Activated CD8-positive, alpha-beta memory T cell treated with anti-CD3 and anti-CD28 coated beads for 24 hours (primary cell): ENCODE measurements around the gene GRID2.

ENCODE experiments used
- DNase-seq: peaks from one replicate; pipeline ENCODE4 v3.0.0-alpha.2; 2020

The GRID2 gene

GRCh38 chr4:93722446-93722845 lies 1418.7 kb downstream of the GRID2 start:
- DNase-seq: no peak

DNA sequence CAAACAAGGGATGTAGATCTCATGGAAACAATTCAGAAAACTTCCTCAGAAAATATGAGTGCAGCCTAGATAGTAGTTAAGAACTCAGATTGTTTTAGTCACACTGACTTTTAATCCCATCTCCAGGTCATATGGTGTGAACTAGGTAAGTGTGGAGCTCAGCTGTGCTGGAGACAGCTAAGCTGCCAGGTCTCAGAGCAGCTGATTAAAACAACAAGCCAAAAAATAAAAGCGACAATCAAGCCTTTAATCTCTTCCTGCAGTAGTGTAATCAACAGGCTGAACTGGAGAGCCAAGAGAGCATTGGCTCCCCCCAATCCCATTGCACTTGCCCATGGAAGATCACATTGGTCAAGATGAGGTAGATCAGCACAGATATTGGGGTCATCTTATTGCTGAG lies 1426.5 kb downstream of the GRID2 start:
- DNase-seq: no peak

GRCh38 chr4:93730760-93731159 lies 1427.0 kb downstream of the GRID2 start:
- DNase-seq: no peak

DNA sequence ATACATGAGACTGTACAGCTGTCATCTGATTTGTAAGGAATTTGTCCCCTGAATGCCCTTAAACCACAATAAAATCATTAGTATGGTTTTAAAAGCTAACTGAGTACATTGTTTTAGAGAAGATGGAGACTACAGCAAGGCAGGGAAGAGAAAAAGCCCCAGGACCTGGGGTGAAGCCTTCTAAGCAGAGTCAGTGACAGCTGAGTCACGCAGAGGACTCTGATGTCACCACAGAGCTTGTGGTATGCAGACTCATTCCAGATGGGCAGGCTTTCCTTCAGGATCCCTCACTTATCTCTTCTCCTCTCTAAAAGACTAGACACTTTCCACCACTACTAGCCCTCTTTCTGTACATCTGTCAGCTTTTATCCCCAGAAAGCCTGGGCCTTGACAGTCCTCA lies 1427.7 kb downstream of the GRID2 start:
- DNase-seq: no peak

- DNase-seq: no peak
These were observed 1428.7 kb downstream of the GRID2 start for GRCh38 chr4:93732509-93732908.

GRCh38 chr4:93740890-93741289 lies 1437.1 kb downstream of the GRID2 start:
- DNase-seq: no peak

DNA sequence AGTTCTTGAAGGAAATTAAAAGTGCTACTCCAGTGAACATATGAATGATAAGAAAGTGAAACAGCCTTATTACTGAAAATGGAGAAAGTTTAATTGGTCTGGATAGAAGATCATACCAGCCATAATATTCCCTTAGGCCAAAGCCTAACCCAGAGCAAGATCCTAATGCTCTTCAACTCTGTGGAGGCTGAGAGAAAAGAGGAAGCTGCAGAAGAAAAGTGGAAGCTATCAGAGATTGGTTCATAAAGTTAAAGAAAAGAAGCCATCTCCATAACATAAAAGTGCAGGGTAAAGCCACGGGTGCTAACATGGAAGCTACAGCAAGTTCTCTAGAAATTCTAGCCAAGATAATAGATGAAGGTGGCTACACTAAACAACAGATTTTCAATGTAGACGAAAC lies 1439.3 kb downstream of the GRID2 start:
- no peak for DNase-seq

- no peak for DNase-seq
These were observed 1439.9 kb downstream of the GRID2 start for GRCh38 chr4:93743635-93744034.

DNA sequence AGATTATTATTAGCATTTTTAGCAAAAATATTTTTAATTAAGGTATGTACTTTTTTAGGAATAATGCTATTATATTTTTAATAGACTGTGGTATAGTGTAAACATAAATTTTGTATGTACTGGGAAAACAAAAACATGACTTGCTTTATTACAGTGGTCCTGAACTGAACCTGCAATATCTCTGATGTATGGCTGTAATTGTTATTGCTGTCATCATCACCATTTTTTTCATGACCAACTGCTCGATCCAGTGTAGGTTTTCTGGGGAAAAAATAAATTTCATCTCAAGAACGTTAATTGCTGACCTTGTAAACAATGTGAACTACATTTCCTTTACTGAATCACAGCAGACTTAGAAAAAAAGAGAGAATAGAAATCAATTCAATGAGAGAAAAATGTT lies 1441.2 kb downstream of the GRID2 start:
- DNase-seq: no peak

- no peak for DNase-seq
These were observed 1442.3 kb downstream of the GRID2 start for GRCh38 chr4:93746031-93746430.

DNA sequence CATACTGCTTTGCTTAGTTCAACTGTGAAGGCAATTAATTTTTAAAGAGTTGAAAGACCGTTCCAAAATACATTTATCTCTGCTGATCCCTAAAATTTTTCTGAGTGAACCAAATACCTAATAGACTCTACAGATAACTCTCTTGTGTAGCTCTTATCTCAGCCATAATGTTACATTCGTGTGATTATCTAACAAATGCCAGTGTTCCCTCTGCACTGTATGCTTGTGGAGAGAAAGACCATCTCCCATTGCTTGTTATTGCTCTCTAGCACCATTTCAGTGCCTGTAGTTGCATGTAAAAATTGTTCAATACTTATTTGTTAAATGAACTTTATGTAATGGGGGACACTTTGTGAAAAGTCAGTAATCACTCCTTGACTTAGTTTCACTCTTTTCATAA lies 1443.5 kb downstream of the GRID2 start:
- no peak for DNase-seq

DNA sequence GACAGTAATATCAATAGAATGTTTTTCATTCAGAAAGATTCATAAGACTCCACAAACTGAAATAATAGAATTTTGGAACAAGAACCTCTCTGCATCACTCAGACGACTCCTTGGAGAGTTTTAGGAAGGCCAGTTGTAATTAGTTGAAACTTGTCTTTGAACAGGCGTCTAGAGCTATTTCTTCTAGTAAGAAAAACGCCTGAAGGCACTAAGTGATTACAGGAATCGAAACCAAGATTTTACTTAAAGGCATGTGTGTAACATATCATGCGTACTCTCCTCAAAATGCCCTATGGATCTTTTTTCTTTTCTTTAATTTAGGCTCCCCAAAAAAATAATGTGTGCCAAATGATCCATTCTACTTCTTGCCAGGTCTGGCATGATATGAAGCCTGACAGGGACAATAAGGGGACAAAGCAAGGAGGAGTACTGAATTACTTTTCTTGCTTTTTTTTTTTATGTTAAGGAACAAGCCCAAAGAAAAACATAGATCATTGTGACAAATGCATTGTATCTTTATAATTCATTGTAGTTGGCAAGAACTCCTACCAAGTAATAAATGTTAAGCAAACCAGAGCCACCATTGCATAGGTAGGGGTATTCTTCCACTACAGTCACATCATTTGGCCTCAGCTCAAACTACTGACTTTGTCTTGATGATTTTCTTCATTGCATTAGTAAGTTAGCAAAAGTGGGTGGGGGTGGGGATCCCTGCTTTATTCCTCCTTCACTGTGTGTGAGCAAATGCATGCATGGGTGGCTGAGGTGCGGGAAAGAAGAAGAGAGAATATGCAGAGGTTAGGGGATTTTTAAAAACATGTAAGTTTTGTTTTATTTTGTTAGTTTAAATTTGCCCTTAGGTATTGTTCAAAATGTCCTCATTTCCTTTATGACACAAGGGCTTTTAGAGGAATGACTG lies 1444.9 kb downstream of the GRID2 start:
- DNase-seq: no peak

- no peak for DNase-seq
These were observed 1445.6 kb downstream of the GRID2 start for GRCh38 chr4:93749292-93749761.

DNA sequence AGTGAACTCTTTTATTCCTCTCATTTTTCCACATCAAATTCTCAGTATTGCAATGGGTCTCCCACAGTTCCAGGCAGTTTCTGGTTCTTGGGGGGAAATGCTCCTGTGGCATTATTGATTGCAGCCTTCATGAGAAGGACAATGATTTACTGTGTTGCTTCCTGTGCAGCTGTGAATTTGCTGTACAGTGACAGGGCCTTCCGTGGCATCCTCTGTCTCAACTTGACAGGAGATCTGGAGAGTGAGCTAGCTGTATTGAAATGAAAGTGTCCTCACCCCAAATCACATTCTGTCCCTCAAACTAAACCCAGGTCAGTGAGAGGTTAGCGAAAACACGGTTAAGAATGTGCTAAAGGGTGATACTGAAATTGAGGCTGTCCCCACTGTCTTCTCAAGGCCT lies 1447.6 kb downstream of the GRID2 start:
- no peak for DNase-seq

- DNase-seq: no peak
These were observed 1452.3 kb downstream of the GRID2 start for GRCh38 chr4:93756101-93756500.

- no peak for DNase-seq
These were observed 1455.7 kb downstream of the GRID2 start for GRCh38 chr4:93759506-93759905.

DNA sequence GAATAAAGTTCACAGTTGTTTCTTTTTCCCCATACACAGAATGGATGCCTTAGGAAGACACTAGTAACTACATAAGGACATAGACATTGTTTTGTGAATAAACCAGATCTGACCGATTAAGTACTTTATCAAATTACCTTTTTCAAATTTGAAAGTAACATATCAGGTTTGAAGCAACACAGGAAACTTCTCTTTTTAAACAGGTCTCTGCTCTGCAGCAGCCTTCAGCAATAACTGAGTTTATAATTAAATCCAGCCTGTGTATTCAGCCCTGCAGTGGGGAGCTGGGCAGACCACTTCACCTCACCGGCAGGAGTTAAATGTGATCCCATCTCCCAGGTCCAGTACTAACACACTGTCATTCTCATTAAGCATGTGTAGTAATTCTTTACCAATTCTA lies 1456.5 kb downstream of the GRID2 start:
- DNase-seq: no peak

DNA sequence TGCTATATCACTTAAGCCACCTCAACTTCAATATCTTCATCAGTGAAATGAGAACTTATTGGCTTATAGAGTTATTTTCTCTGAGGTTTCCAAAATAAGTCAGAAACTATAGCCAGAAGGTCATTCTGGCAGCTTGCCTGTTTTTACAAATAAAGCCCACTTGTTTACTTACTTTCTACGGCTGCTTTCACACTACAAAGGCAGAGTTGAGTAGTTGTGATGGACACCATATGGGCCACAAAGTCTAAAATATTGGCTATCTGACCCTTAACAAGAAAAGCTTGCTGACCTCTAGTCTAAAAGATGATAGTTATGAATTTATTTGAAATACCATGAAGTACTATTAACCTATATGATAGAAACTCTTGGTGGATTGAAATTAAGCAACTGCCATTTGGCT lies 1457.5 kb downstream of the GRID2 start:
- no peak for DNase-seq

DNA sequence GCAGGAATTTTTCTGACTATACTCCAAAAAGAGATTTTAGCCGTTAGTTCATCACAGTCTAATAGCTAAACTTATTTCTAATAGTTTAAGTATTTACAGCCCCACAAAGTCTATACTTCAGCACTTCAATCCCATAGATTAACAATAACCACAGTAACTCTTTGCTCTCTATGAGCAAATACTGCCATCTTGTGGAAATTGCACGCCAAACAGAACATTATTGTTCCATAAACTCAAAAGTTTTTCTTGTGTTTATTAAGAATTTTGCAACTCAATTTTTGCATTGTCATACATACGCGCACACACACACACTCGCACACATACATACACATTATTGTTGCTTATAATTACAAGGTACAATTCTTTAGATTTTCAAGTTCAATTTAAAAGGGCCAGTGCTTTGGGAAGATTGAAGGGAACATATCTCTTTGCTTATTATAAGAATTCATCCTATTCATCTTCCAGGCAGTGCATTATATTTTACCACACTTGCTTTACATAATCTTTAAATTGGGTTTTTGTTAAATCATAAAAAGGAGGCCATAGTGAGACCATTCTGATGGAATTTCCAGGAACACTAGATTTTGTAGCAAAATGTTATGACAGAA lies 1461.0 kb downstream of the GRID2 start:
- DNase-seq: no peak

- DNase-seq: no peak
These were observed 1464.2 kb downstream of the GRID2 start for GRCh38 chr4:93767917-93768316.

GRCh38 chr4:93770201-93770600 lies 1466.4 kb downstream of the GRID2 start:
- no peak for DNase-seq

DNA sequence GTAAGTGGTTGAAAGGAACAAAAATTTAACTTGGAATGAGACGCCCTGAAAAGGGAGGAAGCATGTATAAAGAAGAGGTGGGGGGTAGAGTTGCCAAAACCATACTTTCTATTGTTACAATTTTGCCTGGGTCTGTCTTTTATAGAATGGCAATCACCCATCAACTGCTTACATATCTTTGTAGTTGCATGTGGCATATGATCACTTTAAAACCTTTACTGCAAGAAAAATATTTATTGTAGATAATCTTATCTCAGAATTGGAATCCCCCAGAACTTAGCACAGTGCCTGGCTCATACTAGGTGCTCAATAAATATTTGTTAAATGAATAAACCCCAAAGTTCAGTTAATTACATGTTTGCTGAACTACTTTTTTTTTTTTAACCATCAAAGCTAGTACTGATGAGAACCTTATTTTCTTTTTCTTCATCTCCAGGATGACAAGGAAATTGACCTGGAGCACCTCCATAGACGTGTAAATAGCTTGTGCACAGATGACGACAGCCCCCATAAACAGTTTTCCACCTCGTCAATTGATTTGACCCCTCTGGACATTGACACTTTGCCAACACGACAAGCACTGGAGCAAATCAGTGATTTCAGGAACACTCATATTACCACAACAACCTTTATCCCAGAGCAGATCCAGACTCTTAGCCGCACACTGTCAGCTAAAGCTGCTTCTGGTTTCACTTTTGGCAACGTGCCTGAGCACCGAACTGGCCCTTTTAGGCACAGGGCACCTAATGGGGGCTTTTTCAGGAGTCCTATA lies 1468.1 kb downstream of the GRID2 start:
- DNase-seq: no peak

GRCh38 chr4:93772858-93773257 lies 1469.1 kb downstream of the GRID2 start:
- DNase-seq: no peak

GRCh38 chr4:93775551-93775950 lies 1471.8 kb downstream of the GRID2 start:
- DNase-seq: no peak
